ENCODE data around the gene NF2.
"Not testable (repeated sequence)": the region's sequence is repeated elsewhere in the genome, so short reads cannot be mapped to it uniquely, and the experiment has no call there.

NF2 gene

DNA sequence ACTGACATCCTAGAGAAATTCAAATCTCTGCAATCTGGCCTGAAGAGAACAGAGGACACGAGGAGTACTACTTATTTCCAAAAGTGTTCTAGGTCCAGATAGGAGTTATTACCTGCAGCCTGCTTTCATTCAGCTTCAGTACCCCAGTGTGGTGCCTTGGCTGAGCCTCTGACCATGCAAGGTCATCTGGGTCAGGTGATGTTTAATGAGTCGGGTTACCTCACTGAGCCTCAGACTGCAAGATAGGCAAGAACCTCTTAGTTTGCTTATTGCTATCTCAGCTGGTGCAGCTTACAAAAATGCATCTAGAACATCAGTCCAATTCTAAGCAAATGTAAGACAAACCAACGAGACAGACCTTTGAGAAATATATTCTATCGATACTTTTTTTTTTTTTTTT is 9.5 kb upstream of the NF2 start:
- Histone ChIP-seq H3K4me3 (ENCODE audit: low read depth, low read length) (no peak overlapping the region), H3K27ac (no peak overlapping the region), H3K36me3 (replicated peaks) (no peaks in the 10 kb centered on the region), H3K27me3 (replicated peaks) (no peaks in the 10 kb centered on the region)
- DNase-seq, result no peak
- in situ Hi-C loops (cut with HindIII; ENCODE audit: low pct_ligation_motif_present, low sequenced_read_pairs), result no loop called here
- TF ChIP-seq, protein P1, sequence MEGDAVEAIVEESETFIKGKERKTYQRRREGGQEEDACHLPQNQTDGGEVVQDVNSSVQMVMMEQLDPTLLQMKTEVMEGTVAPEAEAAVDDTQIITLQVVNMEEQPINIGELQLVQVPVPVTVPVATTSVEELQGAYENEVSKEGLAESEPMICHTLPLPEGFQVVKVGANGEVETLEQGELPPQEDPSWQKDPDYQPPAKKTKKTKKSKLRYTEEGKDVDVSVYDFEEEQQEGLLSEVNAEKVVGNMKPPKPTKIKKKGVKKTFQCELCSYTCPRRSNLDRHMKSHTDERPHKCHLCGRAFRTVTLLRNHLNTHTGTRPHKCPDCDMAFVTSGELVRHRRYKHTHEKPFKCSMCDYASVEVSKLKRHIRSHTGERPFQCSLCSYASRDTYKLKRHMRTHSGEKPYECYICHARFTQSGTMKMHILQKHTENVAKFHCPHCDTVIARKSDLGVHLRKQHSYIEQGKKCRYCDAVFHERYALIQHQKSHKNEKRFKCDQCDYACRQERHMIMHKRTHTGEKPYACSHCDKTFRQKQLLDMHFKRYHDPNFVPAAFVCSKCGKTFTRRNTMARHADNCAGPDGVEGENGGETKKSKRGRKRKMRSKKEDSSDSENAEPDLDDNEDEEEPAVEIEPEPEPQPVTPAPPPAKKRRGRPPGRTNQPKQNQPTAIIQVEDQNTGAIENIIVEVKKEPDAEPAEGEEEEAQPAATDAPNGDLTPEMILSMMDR (IDR thresholded peaks at IDR 0.05; ENCODE audit: low read depth, low read length, missing control alignments), result no peak

DNA sequence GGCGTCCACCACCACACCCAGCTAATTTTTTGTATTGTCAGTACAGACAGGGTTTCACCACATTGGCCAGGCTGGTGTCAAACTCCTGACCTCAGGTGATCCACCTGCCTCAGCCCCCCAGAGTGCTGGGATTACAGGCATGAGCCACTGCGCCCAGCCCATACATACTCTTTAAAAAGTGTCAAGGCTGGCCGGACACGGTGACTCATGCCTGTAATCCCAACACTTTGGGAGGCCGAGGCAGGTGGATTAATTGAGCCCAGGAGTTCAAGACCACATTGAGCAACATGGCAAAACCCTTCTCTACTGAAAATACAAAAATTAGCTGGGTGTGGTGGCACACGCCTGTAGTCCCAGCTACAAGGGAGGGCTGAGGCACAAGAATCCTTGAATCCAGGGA is 9.0 kb upstream of the NF2 start:
- H3K27ac ChIP-seq; H3K27me3 ChIP-seq (replicated peaks); H3K4me3 ChIP-seq (ENCODE audit: low read depth, low read length); H3K36me3 ChIP-seq (replicated peaks); DNase-seq; in situ Hi-C loops (cut with HindIII; ENCODE audit: low pct_ligation_motif_present, low sequenced_read_pairs): not testable (repeated sequence)

DNA sequence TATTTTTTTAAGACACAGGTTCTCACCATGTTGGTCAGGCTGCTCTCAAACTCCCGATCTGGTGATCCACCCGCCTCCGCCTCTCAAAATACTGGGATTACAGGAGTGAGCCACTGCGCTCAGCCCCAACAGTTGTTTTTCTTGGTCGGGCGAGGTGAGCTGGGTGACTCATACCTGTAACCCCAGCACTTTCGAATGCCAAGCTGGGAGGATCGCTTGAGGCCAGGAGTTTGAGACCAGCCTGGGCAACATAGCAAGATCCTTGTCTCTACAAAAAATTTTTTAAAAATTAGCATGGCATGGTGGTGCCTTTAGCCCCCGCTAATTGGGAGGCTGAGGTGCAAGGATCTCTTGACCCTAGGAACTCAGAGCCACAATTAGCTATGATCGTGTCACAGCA is 7.0 kb upstream of the NF2 start:
- in situ Hi-C loops (cut with HindIII; ENCODE audit: low pct_ligation_motif_present, low sequenced_read_pairs), result no loop called here
- no peak overlapping the region for H3K4me3 ChIP-seq (ENCODE audit: low read depth, low read length)
- no peak overlapping the region for H3K27ac ChIP-seq
- no peaks in the 10 kb centered on the region for H3K36me3 ChIP-seq (replicated peaks)
- H3K27me3 ChIP-seq (replicated peaks), result no peaks in the 10 kb centered on the region
- TF ChIP-seq, protein P1 (IDR thresholded peaks at IDR 0.05; ENCODE audit: low read depth, low read length, missing control alignments), result no peak
- DNase-seq, result no peak

DNA sequence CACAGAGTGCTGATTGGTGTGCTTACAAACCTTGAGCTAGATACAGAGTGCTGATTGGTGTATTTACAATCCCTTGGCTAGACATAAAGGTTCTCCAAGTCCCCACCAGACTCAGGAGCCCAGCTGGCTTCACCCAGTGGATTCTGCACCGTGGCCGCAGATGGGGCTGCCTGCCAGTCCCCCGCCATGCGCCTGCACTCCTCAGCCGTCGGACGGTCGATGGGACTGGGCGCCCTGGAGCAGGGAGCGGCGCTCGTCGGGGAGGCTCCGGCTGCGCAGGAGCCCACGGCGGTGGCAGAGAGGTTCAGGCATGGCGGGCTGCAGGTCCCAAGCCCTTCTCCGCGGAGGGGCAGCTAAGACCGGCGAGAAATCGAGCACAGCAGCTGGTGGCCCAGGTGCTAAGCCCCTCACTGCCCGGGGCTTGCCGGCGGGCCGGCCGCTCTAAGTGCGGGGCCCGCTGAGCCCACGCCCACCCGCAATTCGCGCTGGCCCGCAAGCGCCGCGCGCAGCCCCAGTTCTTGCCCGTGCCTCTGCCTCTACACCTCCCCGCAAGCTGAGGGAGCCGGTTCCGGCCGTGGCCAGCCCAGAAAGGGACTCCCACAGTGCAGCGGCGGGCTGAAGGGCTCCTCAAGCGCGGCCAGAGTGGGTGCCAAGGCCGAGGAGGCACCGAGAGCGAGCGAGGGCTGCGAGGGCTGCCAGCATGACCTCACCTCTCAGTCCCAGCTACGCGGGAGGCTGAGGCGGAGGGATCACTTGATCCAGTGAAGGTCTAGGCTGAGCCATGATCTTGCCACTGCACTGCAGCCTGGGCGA is 5.4 kb upstream of the NF2 start:
- H3K27me3 ChIP-seq (replicated peaks); in situ Hi-C loops (cut with HindIII; ENCODE audit: low pct_ligation_motif_present, low sequenced_read_pairs); H3K27ac ChIP-seq; DNase-seq; H3K36me3 ChIP-seq (replicated peaks); H3K4me3 ChIP-seq (ENCODE audit: low read depth, low read length): not testable (repeated sequence)

DNA sequence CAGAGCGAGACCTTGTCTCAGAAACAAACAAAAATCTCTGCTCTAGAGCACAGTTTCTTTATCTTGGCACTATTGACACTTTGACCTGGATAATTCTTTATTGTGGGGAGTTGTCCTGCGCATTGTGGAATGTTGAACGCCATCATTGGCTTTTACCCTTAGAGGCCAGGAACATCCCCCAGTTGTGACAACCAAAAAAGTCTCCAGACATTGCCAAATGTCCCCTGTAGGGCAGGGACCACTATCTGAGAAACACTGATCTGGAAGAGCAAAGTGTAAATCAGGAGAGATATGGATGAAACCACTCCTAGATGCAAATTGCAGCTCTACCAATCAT is 4.8 kb upstream of the NF2 start:
- TF ChIP-seq, protein P1 (IDR thresholded peaks at IDR 0.05; ENCODE audit: low read depth, low read length, missing control alignments), result no peak
- no peak overlapping the region for H3K4me3 ChIP-seq (ENCODE audit: low read depth, low read length)
- no peaks in the 10 kb centered on the region for H3K27me3 ChIP-seq (replicated peaks)
- no peaks in the 10 kb centered on the region for H3K36me3 ChIP-seq (replicated peaks)
- in situ Hi-C loops (cut with HindIII; ENCODE audit: low pct_ligation_motif_present, low sequenced_read_pairs), result no loop called here
- no peak for DNase-seq
- no peak overlapping the region for H3K27ac ChIP-seq

DNA sequence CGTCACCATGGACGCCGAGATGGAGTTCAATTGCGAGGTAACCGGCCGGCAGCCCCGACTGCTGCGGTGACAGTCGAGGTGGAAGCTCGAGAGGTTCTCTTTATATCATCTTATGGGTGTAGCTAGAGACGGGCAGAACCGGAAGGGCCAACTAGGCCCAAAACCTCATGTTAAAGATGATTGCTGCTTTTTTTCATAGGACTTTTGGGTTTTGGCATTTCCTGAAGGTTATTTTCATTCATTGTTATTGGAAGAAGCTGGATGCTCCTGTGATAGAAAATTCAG is 585 bp downstream of the NF2 start:
- H3K27me3 ChIP-seq (replicated peaks), result no peaks in the 10 kb centered on the region
- TF ChIP-seq, protein P1 (IDR thresholded peaks at IDR 0.05; ENCODE audit: low read depth, low read length, missing control alignments), result no peak
- H3K4me3 ChIP-seq (ENCODE audit: low read depth, low read length), result peak overlapping the region; percentile 78
- in situ Hi-C loops (cut with HindIII; ENCODE audit: low pct_ligation_motif_present, low sequenced_read_pairs), result no loop called here
- H3K36me3 ChIP-seq (replicated peaks), result peaks cover 3% of the 10 kb centered on the region
- DNase-seq, result no peak
- peak overlapping the region; percentile 77 for H3K27ac ChIP-seq

DNA sequence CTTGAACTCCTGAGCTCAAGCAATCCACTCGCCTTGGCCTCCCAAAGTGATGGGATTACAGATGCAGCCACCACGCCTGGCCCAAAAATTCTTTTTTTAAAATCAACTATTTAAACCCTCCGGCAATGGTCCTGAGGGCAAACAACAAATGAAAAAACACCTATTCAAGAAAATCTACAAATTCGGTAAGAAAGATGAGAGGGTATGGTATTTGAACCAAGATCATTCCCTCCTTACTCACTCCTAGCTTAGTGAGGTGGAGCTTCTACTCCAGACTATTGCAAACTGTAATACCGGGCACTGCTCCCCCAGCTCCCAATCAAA is 2.1 kb downstream of the NF2 start:
- no peak overlapping the region for H3K4me3 ChIP-seq (ENCODE audit: low read depth, low read length)
- in situ Hi-C loops (cut with HindIII; ENCODE audit: low pct_ligation_motif_present, low sequenced_read_pairs), result no loop called here

More for the DNA sequence above, 2.1 kb downstream of the NF2 start:
- Histone ChIP-seq H3K27me3 (replicated peaks) (no peaks in the 10 kb centered on the region), H3K27ac (no peak overlapping the region), H3K36me3 (replicated peaks) (peaks cover 3% of the 10 kb centered on the region)
- no peak for DNase-seq
- TF ChIP-seq, protein P1 (IDR thresholded peaks at IDR 0.05; ENCODE audit: low read depth, low read length, missing control alignments), result no peak

Data from brain microvascular endothelial cell (primary cell).